HG03521 (cell line): Measurements from ENCODE around the gene EIF3B.
A peak's percentile ranks its signal among the peaks of the same experiment; 100 is the strongest.
"Not testable (repeated sequence)": the region's sequence is repeated elsewhere in the genome, so short reads cannot be mapped to it uniquely, and the experiment has no call there.

Experiments used
- ATAC-seq: cut with Tn5 transposase; IDR thresholded peaks from one replicate; pipeline ENCODE4 v1.9.1; 2021; ENCODE audit warnings: mild to moderate bottlenecking, moderate library complexity; ENCODE audit not compliant: unreplicated experiment

The EIF3B gene

GRCh38 chr7:2399848-2400587 lies 45.4 kb downstream of the EIF3B start:
- ATAC-seq: no peak

- ATAC-seq: no peak
Measured at GRCh38 chr7:2402687-2403013, 48.0 kb downstream of the EIF3B start.

- peak; percentile 46 for ATAC-seq
Measured at GRCh38 chr7:2403014-2403717, 48.5 kb downstream of the EIF3B start, which contains the start of gene CHST12. TSS of gene CHST12 (plus strand) at chr7:2403611. CDS start at chr7:2432640, 29,029 bp downstream.

- ATAC-seq: peak; percentile 2
Measured at GRCh38 chr7:2403718-2404648, 49.4 kb downstream of the EIF3B start.

- no peak for ATAC-seq
Measured at GRCh38 chr7:2404714-2405119, 50.1 kb downstream of the EIF3B start.

GRCh38 chr7:2405201-2405600 lies 50.6 kb downstream of the EIF3B start:
- ATAC-seq: no peak

GRCh38 chr7:2405601-2406345 lies 51.1 kb downstream of the EIF3B start:
- peak; percentile 35 for ATAC-seq

- ATAC-seq: no peak
Measured at GRCh38 chr7:2409745-2410414, 55.3 kb downstream of the EIF3B start.

GRCh38 chr7:2411049-2411448 lies 56.4 kb downstream of the EIF3B start:
- ATAC-seq: no peak

GRCh38 chr7:2411815-2412586 lies 57.4 kb downstream of the EIF3B start:
- no peak for ATAC-seq

- no peak for ATAC-seq
Measured at GRCh38 chr7:2412587-2413201, 58.1 kb downstream of the EIF3B start.

- ATAC-seq: no peak
Measured at GRCh38 chr7:2416063-2416462, 61.4 kb downstream of the EIF3B start.

- no peak for ATAC-seq
Measured at GRCh38 chr7:2416650-2417049, 62.0 kb downstream of the EIF3B start.

GRCh38 chr7:2417178-2417577 lies 62.6 kb downstream of the EIF3B start:
- not testable (repeated sequence) for ATAC-seq

- ATAC-seq: no peak
Measured at GRCh38 chr7:2417981-2418481, 63.4 kb downstream of the EIF3B start.

- ATAC-seq: no peak
Measured at GRCh38 chr7:2420216-2420933, 65.7 kb downstream of the EIF3B start.

- ATAC-seq: no peak
Measured at GRCh38 chr7:2421943-2422310, 67.3 kb downstream of the EIF3B start.

GRCh38 chr7:2425749-2426148 lies 71.1 kb downstream of the EIF3B start:
- ATAC-seq: no peak
